AG10803 (cell line): ENCODE results near the gene KIAA0513.

Experiments
- DNase-seq: peaks from one replicate; pipeline ENCODE4 v3.0.0; 2010; ENCODE audit warnings: low read depth
- H3K4me3 ChIP-seq: 2 replicates; pipeline ENCODE4 v1.5.1; 2011; ENCODE audit warnings: mild to moderate bottlenecking, low read length, control low read depth
- TF ChIP-seq, protein P1 (sequence below): conservative IDR thresholded peaks from 2 replicates; pipeline ENCODE4 v1.5.1; 2011; ENCODE audit warnings: mild to moderate bottlenecking, low read length, control low read depth, inconsistent platforms

The KIAA0513 gene

DNA sequence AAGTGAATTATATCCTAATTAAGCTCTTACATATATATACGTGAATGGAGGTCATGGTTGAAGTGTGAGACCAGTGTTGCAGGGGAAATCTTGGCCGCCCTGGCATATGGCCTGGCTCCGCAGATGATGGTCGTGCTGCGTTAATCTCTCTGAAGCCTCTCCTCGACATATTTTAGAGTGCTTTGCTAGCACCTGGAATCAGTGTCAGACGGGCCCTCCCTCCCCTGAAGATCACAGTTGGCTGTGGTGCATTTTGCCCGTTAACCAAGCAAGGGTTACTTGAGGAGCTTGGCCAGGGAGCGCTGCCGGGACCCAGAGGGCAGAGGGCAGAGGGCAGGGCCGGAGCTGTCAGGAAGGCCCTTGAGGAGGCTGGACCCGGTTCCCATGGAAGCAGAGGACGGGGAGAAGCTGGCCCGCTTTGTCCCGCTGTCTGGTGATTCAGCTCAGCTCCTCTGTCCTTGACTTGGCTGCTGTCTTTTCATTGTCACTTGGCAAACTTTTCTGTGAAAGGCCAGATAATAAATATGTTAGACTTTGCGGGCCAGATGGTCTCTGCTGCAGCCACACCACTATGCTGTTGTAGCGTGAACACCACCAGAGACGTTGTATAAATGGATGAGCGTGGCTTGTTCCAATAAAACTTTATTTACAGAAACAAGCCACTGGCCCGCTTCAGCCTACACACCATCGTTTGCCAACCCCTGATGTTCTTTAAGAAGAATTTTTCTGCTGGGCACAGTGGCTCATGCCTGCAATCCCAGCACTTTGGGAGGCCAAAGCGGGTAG lies 52.4 kb downstream of the KIAA0513 start:
- H3K4me3 ChIP-seq, result no peak overlapping the region
- TF ChIP-seq, protein P1, sequence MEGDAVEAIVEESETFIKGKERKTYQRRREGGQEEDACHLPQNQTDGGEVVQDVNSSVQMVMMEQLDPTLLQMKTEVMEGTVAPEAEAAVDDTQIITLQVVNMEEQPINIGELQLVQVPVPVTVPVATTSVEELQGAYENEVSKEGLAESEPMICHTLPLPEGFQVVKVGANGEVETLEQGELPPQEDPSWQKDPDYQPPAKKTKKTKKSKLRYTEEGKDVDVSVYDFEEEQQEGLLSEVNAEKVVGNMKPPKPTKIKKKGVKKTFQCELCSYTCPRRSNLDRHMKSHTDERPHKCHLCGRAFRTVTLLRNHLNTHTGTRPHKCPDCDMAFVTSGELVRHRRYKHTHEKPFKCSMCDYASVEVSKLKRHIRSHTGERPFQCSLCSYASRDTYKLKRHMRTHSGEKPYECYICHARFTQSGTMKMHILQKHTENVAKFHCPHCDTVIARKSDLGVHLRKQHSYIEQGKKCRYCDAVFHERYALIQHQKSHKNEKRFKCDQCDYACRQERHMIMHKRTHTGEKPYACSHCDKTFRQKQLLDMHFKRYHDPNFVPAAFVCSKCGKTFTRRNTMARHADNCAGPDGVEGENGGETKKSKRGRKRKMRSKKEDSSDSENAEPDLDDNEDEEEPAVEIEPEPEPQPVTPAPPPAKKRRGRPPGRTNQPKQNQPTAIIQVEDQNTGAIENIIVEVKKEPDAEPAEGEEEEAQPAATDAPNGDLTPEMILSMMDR, result no peak
- no peak for DNase-seq

- TF ChIP-seq, protein P1, result no peak
- no peak for DNase-seq
- no peak overlapping the region for H3K4me3 ChIP-seq
Measured at GRCh38 chr16:85081038-85081437, 53.4 kb downstream of the KIAA0513 start.

DNA sequence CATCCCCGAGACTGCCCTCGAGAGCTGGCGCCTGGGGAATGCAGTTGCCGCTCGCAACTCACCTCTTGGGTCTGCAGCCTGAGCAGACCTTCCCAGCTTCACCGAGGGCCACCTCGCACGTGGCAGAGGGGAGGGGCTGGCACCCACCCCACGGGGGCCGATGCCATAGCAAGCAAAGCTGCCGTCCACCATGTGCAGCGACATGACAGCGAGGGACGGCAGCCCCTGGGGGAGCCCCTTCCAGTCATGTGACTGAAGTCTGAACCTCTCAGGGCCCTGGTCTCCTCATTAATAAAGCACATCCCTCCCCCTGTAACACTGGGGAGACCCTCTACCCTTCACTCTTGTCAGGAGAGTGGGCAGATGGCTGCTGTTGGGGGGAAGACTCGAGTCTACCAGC lies 54.2 kb downstream of the KIAA0513 start:
- H3K4me3 ChIP-seq, result no peak overlapping the region
- TF ChIP-seq, protein P1, result no peak
- DNase-seq, result no peak

GRCh38 chr16:85082173-85083050 lies 54.8 kb downstream of the KIAA0513 start:
- no peak for DNase-seq
- no peak overlapping the region for H3K4me3 ChIP-seq
- TF ChIP-seq, protein P1, result no peak

GRCh38 chr16:85083051-85083639 lies 55.5 kb downstream of the KIAA0513 start:
- TF ChIP-seq, protein P1, result no peak
- no peak for DNase-seq
- H3K4me3 ChIP-seq, result no peak overlapping the region

DNA sequence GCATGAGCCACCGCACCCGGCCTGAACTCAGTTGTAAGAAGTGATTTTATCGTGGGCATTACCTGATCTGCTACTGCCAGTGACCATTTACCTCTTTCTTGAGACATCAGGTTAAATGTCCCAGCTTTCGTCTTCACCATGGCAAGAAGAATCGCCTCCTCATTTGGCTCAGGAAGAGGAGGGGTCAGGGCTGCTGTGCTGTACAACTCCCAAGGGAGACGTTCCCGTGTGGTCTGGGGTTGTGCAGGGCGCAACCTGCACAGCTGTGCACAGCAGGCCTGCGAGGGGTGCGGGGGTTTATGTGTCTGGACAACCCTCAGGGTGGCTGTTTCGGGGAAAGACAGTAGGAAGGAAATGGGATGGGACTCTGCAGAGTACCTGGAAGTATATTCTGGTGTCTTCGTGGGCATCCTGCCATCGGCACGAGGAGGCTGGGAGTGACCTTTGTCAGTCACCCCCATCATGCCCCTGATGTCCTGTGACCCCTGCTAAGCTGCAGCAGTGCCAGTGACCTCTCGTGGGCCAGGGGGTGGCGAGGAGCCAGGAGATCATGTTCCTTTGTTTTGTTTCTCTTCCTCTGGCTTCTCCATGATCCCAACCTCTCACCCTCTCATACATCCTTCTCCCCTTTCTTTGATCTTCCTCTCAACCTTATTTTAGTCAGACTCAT lies 57.4 kb downstream of the KIAA0513 start:
- no peak overlapping the region for H3K4me3 ChIP-seq
- TF ChIP-seq, protein P1, result no peak
- no peak for DNase-seq
